SK-N-SH (cell line): ENCODE data around the gene ATP8A2. TPM values are rescaled to one million over a fixed set of nuclear protein-coding genes. Genes with fewer than 3 reads are reported as not detected.
A peak's percentile ranks its signal among the peaks of the same experiment; 100 is the strongest.

Experiments used
- CTCF ChIA-PET: fragments of 300-600, 350-600 bp; formaldehyde crosslinking; extraction: SDS; loops from one replicate; lab custom pipeline; 2021; lab: Yijun Ruan, JAX
- POLR2A ChIA-PET: fragments of 350-600 bp; sonication (Branson Sonifier 250); formaldehyde crosslinking; extraction: SDS; loops from one replicate; lab custom pipeline; 2020; ENCODE audit warnings: antibody characterized with exemption, inconsistent platforms; lab: Yijun Ruan, JAX
- DNase-seq: peaks from one replicate; pipeline ENCODE4 v3.0.0; 2012
- H2AFZ ChIP-seq: fragments of 200-600 bp; sonication (generic); 2 replicates; pipeline ENCODE4 v1.8.1; 2016; ENCODE audit warnings: antibody characterized with exemption, mild to moderate bottlenecking, low read depth
- H3F3A ChIP-seq: fragments of 200-600 bp; sonication (generic); replicated peaks from 2 replicates; pipeline ENCODE3; 2016; ENCODE audit warnings: antibody characterized with exemption, mild to moderate bottlenecking; ENCODE audit not compliant: insufficient read depth
- H3K27ac ChIP-seq, 2 experiments: fragments of 200-500 bp in 1 of 2; fragments of 200-600 bp in 1 of 2; sonication (Bioruptor generic) in 1 of 2; sonication (generic), shearing (Covaris generic) in 1 of 2; 2 replicates each; pipeline versions ENCODE4 v1.5.1 to v1.6.1; 2014 to 2016; ENCODE audit warnings: low read depth in 2 of 2, inconsistent platforms in 1 of 2, low read length in 1 of 2, mild to moderate bottlenecking in 1 of 2, mixed read lengths in 1 of 2
- H3K27me3 ChIP-seq: fragments of 200-600 bp; sonication (generic), shearing (Covaris generic); 2 replicates; pipeline ENCODE4 v1.6.1; 2016; ENCODE audit warnings: mixed run types; ENCODE audit not compliant: insufficient read depth
- H3K36me3 ChIP-seq, 2 experiments: fragments of 200-500 bp in 1 of 2; fragments of 200-600 bp in 1 of 2; sonication (Bioruptor generic) in 1 of 2; sonication (generic) in 1 of 2; replicated peaks in 1 of 2; 2 replicates each; pipeline versions ENCODE3 to v1.5.1; 2014 to 2016; ENCODE audit warnings: low read length in 1 of 2, mild to moderate bottlenecking in 1 of 2; ENCODE audit not compliant: insufficient read depth in 2 of 2, control insufficient read depth in 1 of 2
- H3K4me1 ChIP-seq, 2 experiments: fragments of 200-500 bp in 1 of 2; fragments of 200-600 bp in 1 of 2; sonication (Bioruptor generic) in 1 of 2; sonication (generic), shearing (Covaris generic) in 1 of 2; 2 replicates each; pipeline versions ENCODE4 v1.5.1 to v1.6.1; 2014 to 2016; ENCODE audit warnings: low read depth in 1 of 2, low read length in 1 of 2, mixed run types in 1 of 2; ENCODE audit not compliant: insufficient read depth in 2 of 2, control insufficient read depth in 1 of 2
- H3K4me2 ChIP-seq: fragments of 200-600 bp; sonication (generic), shearing (Covaris generic); 2 replicates; pipeline ENCODE4 v1.6.1; 2017; ENCODE audit warnings: mixed run types
- H3K4me3 ChIP-seq, 2 experiments: fragments of 200-500 bp in 1 of 2; fragments of 200-600 bp in 1 of 2; sonication (Bioruptor generic) in 1 of 2; sonication (generic), shearing (Covaris generic) in 1 of 2; 2 replicates each; pipeline versions ENCODE4 v1.5.1 to v1.8.1; 2014 to 2016; ENCODE audit warnings: low read depth in 2 of 2, inconsistent platforms in 1 of 2, low read length in 1 of 2, mild to moderate bottlenecking in 1 of 2, mixed read lengths in 1 of 2, moderate library complexity in 1 of 2
- H3K79me2 ChIP-seq: fragments of 200-600 bp; sonication (generic); 2 replicates; pipeline ENCODE4 v1.8.1; 2017; ENCODE audit warnings: mild to moderate bottlenecking; ENCODE audit not compliant: insufficient read depth
- H3K9ac ChIP-seq: fragments of 200-600 bp; sonication (generic); 2 replicates; pipeline ENCODE4 v1.6.1; 2017; ENCODE audit warnings: mixed run types
- H3K9me2 ChIP-seq: fragments of 200-600 bp; sonication (generic); 2 replicates; pipeline ENCODE4 v1.6.1; 2017; ENCODE audit warnings: mixed run types
- H3K9me3 ChIP-seq: fragments of 200-600 bp; sonication (generic); 2 replicates; pipeline ENCODE4 v1.6.1; 2017; ENCODE audit warnings: mixed run types, mild to moderate bottlenecking, moderate library complexity
- H4K20me1 ChIP-seq: fragments of 200-600 bp; sonication (generic); 2 replicates; pipeline ENCODE4 v1.6.1; 2017; ENCODE audit warnings: mild to moderate bottlenecking, mixed run types; ENCODE audit not compliant: insufficient read depth
- CHD2 ChIP-seq: fragments of 150-350 bp; IDR thresholded peaks from 2 replicates; pipeline ENCODE4 v1.6.1; 2018; ENCODE audit warnings: low read length; ENCODE audit not compliant: partially characterized antibody
- EP300 ChIP-seq, 2 experiments: IDR thresholded peaks; 2 replicates each; pipeline versions ENCODE4 v1.4.0 to v1.6.1; 2012; ENCODE audit warnings: borderline replicate concordance in 1 of 2, low read depth in 1 of 2, low read length in 1 of 2
- FOXJ3 ChIP-seq: sonication (generic); formaldehyde crosslinking; IDR thresholded peaks from 2 replicates; pipeline ENCODE4 v1.5.1; 2020; ENCODE audit warnings: mild to moderate bottlenecking, missing genetic modification reagents
- FOXM1 ChIP-seq: IDR thresholded peaks from 2 replicates; pipeline ENCODE4 v1.4.0; 2012; ENCODE audit warnings: low read depth, mild to moderate bottlenecking
- MXI1 ChIP-seq: IDR thresholded peaks from 2 replicates; pipeline ENCODE4 v1.6.1; 2012; ENCODE audit warnings: mild to moderate bottlenecking, low read depth, low read length, improper control_type of control experiment
- NRF1 ChIP-seq: IDR thresholded peaks from 2 replicates; pipeline ENCODE4 v1.6.1; 2012; ENCODE audit warnings: low read depth, mild to moderate bottlenecking, low read length
- POLR2AphosphoS5 ChIP-seq: IDR thresholded peaks from 2 replicates; pipeline ENCODE4 v1.6.1; 2012; ENCODE audit warnings: low read depth, low read length
- RCOR1 ChIP-seq: fragments of 150-350 bp; IDR thresholded peaks from 2 replicates; pipeline ENCODE4 v1.6.1; 2017; ENCODE audit warnings: antibody characterized with exemption, low read length
- RFX5 ChIP-seq: IDR thresholded peaks from 2 replicates; pipeline ENCODE4 v1.6.1; 2012; ENCODE audit warnings: mild to moderate bottlenecking, improper control_type of control experiment, low read length
- SMC3 ChIP-seq: IDR thresholded peaks from 2 replicates; pipeline ENCODE4 v1.6.1; 2012; ENCODE audit warnings: low read depth, low read length, improper control_type of control experiment
- TAF1 ChIP-seq: IDR thresholded peaks from 2 replicates; pipeline ENCODE4 v1.6.1; 2012; ENCODE audit warnings: low read depth, mild to moderate bottlenecking, low read length, moderate library complexity, borderline replicate concordance
- TCF12 ChIP-seq: IDR thresholded peaks from 2 replicates; pipeline ENCODE4 v1.4.0; 2012
- TEAD4 ChIP-seq: IDR thresholded peaks from 2 replicates; pipeline ENCODE4 v1.4.0; 2012; ENCODE audit warnings: mild to moderate bottlenecking, borderline replicate concordance; ENCODE audit not compliant: insufficient read depth
- YY1 ChIP-seq: IDR thresholded peaks from 2 replicates; pipeline ENCODE4 v1.4.0; 2012; ENCODE audit warnings: low read depth, mild to moderate bottlenecking
- WGBS: methylation state at CpG from one replicate; pipeline ENCODE4 v1.1.6; 2017; ENCODE audit warnings: low lambda C conversion rate; 5-methylcytosine and 5-hydroxymethylcytosine counted together
- polyA plus RNA-seq, 3 experiments: library from polyadenylated mRNA; depleted of rRNA; stranded (reverse); fragments of >200 nt; gene quantifications; 2 replicates each; pipeline ENCODE4 v1.2.3, GENCODE V29; 2012
- TF ChIP-seq, protein P1 (sequence below): IDR thresholded peaks from 2 replicates; pipeline ENCODE4 v1.4.0; 2012; ENCODE audit warnings: low read depth, borderline replicate concordance
- TF ChIP-seq, protein P2 (sequence below): IDR thresholded peaks from 2 replicates; pipeline ENCODE4 v1.4.0; 2012; ENCODE audit warnings: low read depth, borderline replicate concordance
- TF ChIP-seq, protein P3 (sequence below): fragments of 200-600 bp; sonication (generic); IDR thresholded peaks from 2 replicates; pipeline ENCODE4 v1.6.1; 2017; ENCODE audit warnings: antibody characterized with exemption, mild to moderate bottlenecking, moderate library complexity
- TF ChIP-seq, protein P4 (sequence below): IDR thresholded peaks from 2 replicates; pipeline ENCODE4; 2012

The ATP8A2 gene
- polyA plus RNA-seq, 1 of the 3 experiments (the other 2 are of a cell fraction), result 0.02 TPM

DNA sequence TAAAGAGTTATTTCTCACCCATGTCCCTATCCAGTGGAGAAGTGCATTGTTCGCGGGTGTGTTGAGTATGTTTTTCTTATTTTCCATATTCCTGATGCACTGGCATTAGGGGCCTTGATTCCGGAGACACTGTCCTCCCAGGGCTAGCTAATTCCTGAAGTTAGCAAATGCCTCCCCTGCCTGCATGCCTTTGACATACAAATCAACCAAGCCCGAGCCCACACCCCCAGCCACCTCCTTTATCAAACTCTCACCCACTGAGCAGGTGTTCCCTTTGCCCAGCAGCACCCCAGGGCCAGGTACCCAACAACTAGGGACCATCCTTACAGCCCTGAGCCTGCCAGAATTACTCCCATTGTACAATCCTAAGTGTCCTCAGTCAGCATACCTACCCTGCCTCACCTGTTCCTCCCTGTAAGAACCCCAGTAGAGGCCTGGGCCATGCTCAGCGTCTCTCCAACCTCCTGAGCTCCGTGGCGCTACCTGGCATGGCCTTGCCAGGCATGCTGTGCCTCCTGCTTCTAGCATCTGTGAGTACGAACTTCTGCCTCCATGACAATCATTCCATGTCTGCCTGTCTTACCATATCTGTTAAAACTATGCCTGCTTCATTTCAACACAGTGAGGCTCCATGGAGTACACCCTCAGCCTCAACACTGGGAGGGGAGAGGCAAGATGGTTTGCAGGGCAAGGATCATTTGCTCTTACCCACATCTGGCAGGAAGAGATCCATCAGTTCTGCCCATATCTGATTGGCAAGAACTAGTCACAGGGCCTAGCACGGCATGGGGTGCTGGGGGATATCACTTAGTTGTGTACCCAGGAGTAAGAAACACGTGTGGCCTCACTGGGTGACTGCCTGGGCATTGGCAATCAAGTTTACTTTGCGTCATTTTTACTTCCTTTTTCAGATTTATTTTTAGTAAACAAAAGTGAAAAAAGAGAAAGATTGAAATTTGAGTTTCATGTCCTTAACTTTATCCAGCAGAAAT is 476.2 kb downstream of the ATP8A2 start (continued):
- TF ChIP-seq RCOR1, result peak; percentile 91
- TF ChIP-seq FOXJ3 (CRISPR knock-in tag), result peak; percentile 70
- no peak for TF ChIP-seq POLR2AphosphoS5
- TF ChIP-seq, protein P1, sequence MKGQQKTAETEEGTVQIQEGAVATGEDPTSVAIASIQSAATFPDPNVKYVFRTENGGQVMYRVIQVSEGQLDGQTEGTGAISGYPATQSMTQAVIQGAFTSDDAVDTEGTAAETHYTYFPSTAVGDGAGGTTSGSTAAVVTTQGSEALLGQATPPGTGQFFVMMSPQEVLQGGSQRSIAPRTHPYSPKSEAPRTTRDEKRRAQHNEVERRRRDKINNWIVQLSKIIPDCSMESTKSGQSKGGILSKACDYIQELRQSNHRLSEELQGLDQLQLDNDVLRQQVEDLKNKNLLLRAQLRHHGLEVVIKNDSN, result no peak
- no peak for TF ChIP-seq TAF1
- TF ChIP-seq, protein P2, sequence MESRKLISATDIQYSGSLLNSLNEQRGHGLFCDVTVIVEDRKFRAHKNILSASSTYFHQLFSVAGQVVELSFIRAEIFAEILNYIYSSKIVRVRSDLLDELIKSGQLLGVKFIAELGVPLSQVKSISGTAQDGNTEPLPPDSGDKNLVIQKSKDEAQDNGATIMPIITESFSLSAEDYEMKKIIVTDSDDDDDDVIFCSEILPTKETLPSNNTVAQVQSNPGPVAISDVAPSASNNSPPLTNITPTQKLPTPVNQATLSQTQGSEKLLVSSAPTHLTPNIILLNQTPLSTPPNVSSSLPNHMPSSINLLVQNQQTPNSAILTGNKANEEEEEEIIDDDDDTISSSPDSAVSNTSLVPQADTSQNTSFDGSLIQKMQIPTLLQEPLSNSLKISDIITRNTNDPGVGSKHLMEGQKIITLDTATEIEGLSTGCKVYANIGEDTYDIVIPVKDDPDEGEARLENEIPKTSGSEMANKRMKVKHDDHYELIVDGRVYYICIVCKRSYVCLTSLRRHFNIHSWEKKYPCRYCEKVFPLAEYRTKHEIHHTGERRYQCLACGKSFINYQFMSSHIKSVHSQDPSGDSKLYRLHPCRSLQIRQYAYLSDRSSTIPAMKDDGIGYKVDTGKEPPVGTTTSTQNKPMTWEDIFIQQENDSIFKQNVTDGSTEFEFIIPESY, result no peak
- no peak for TF ChIP-seq NRF1
- TF ChIP-seq FOXM1, result no peak
- no peak for TF ChIP-seq TEAD4
- peak; percentile 68 for TF ChIP-seq MXI1
- TF ChIP-seq RFX5, result no peak
- no peak for TF ChIP-seq SMC3
- TF ChIP-seq CHD2, result peak; percentile 47

DNA sequence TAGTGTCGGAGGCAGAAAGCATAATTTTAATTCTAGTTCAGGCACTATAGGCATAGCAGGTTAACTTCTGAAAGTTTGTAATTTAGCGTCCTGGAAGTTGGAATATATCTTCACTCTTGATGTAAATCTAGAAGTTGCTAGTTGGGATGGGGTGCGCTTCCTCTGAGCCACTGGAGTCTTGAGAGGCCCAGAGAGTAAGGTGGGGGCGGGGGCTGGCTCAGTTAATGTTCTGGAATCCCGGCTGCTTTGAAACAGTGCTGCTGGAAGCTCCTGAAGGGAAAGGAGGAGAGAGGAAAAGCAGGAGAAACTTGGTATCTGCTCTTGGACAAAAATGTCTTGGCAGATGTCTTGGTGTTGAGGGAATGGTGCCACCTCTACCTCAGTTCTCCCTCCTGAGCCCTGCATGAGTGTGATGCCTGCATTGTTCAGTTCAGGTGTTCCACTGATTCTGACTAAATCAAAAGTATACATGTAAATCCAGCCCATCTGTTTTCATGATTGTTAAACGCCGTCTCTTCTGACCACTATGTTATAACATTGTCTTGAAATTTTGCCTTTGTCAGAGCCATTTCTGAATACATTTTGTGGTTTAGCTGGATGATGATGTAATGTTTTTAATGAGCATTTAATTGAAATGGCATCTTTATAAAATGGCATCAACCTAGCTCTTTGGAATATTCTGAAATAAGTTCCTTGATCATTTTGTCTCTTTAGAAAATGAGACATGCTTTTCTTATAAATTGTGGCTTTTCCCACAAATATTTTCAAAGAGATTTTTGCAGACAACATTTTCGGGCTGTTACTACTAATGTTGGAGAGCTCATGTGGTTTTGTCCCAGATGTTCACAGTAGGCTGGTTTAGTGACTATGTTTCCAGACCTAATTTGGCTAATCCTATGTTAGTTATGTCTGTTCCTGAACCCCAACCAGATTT is 477.3 kb downstream of the ATP8A2 start:
- H2AFZ ChIP-seq, result no peak overlapping the region
- no peak for DNase-seq
- H3K4me2 ChIP-seq, result no peak overlapping the region
- no peaks in the 10 kb centered on the region for H3K27me3 ChIP-seq
- H3K9me3 ChIP-seq, result no peaks in the 10 kb centered on the region
- ChIA-PET POLR2A (no interaction called here), CTCF (interaction anchor here (0.8 kb wide), 1 partner anchor 15 kb away, joined by 3 read pairs; no protein-coding TSS in a partner anchor)
- H3K36me3 ChIP-seq, result no peaks in the 10 kb centered on the region
- no peaks in the 10 kb centered on the region for H3F3A ChIP-seq
- no peaks in the 10 kb centered on the region for H3K9me2 ChIP-seq
- H3K27ac ChIP-seq, result no peak overlapping the region
- WGBS, result 43% methylated on average over 8 of the region's 8 CpGs
- H3K79me2 ChIP-seq, result no peaks in the 10 kb centered on the region
- no peak overlapping the region for H3K4me3 ChIP-seq
- no peak for TF ChIP-seq YY1
- TF ChIP-seq, protein P3, sequence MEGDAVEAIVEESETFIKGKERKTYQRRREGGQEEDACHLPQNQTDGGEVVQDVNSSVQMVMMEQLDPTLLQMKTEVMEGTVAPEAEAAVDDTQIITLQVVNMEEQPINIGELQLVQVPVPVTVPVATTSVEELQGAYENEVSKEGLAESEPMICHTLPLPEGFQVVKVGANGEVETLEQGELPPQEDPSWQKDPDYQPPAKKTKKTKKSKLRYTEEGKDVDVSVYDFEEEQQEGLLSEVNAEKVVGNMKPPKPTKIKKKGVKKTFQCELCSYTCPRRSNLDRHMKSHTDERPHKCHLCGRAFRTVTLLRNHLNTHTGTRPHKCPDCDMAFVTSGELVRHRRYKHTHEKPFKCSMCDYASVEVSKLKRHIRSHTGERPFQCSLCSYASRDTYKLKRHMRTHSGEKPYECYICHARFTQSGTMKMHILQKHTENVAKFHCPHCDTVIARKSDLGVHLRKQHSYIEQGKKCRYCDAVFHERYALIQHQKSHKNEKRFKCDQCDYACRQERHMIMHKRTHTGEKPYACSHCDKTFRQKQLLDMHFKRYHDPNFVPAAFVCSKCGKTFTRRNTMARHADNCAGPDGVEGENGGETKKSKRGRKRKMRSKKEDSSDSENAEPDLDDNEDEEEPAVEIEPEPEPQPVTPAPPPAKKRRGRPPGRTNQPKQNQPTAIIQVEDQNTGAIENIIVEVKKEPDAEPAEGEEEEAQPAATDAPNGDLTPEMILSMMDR, result no peak
- no peak for TF ChIP-seq TCF12
- TF ChIP-seq TAF1, result no peak
- TF ChIP-seq, protein P4, sequence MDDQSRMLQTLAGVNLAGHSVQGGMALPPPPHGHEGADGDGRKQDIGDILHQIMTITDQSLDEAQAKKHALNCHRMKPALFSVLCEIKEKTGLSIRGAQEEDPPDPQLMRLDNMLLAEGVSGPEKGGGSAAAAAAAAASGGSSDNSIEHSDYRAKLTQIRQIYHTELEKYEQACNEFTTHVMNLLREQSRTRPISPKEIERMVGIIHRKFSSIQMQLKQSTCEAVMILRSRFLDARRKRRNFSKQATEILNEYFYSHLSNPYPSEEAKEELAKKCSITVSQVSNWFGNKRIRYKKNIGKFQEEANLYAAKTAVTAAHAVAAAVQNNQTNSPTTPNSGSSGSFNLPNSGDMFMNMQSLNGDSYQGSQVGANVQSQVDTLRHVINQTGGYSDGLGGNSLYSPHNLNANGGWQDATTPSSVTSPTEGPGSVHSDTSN, result no peak
- TF ChIP-seq NRF1, result no peak
- TF ChIP-seq RFX5, result no peak
- no peak for TF ChIP-seq EP300 (IDR thresholded peaks at IDR 0.05; ENCODE audit: borderline replicate concordance in 1 of 2, low read depth in 1 of 2, low read length in 1 of 2)
- no peak overlapping the region for H3K9ac ChIP-seq
- peaks cover 0 to 7% of the 10 kb centered on the region in 2 experiments; a peak in 1 of 4 replicates for H3K4me1 ChIP-seq
- H4K20me1 ChIP-seq, result no peaks in the 10 kb centered on the region
